Trophoblast cell (in vitro differentiated cells and primary cell): ENCODE measurements around the gene MYCBP2.
"Not testable (repeated sequence)": the region's sequence is repeated elsewhere in the genome, so short reads cannot be mapped to it uniquely, and the experiment has no call there.

ENCODE experiments used
- DNase-seq, 2 donors: peaks; one replicate each; pipeline ENCODE4 v3.0.0-alpha.2; 2016
- H2AFZ ChIP-seq: 2 replicates; pipeline ENCODE4 v1.6.1; 2013; ENCODE audit warnings: low read length, moderate library complexity, mild to moderate bottlenecking; ENCODE audit not compliant: insufficient read depth, poor library complexity
- H2AK5ac ChIP-seq: 2 replicates; pipeline ENCODE4 v1.6.1; 2013; ENCODE audit warnings: mild to moderate bottlenecking, low read length
- H2BK120ac ChIP-seq: 2 replicates; pipeline ENCODE4 v1.6.1; 2013; ENCODE audit warnings: low read length, mild to moderate bottlenecking, moderate library complexity; ENCODE audit not compliant: insufficient read depth, poor library complexity
- H2BK12ac ChIP-seq: 2 replicates; pipeline ENCODE4 v1.6.1; 2013; ENCODE audit warnings: mild to moderate bottlenecking, low read length, moderate library complexity
- H2BK5ac ChIP-seq: 2 replicates; pipeline ENCODE4 v1.6.1; 2013; ENCODE audit warnings: low read length, low read depth, moderate library complexity, mild to moderate bottlenecking; ENCODE audit not compliant: poor library complexity
- H3K14ac ChIP-seq: 2 replicates; pipeline ENCODE4 v1.6.1; 2013; ENCODE audit warnings: mild to moderate bottlenecking, low read length
- H3K18ac ChIP-seq: 2 replicates; pipeline ENCODE4 v1.6.1; 2013; ENCODE audit warnings: mild to moderate bottlenecking, low read length
- H3K23ac ChIP-seq: 2 replicates; pipeline ENCODE4 v1.6.1; 2013; ENCODE audit warnings: low read length
- H3K27ac ChIP-seq: 2 replicates; pipeline ENCODE4 v1.5.1; 2013; ENCODE audit warnings: low read depth, mild to moderate bottlenecking, inconsistent platforms, low read length, moderate library complexity
- H3K27me3 ChIP-seq: 2 replicates; pipeline ENCODE4 v1.6.1; 2013; ENCODE audit warnings: inconsistent platforms, mild to moderate bottlenecking, low read length, moderate library complexity; ENCODE audit not compliant: insufficient read depth
- H3K36me3 ChIP-seq, 2 experiments: 1 replicate in 1 of 2; 2 replicates in 1 of 2; pipeline ENCODE4 v1.6.1; 2013; ENCODE audit warnings: low read length in 2 of 2, mild to moderate bottlenecking in 2 of 2, moderate library complexity in 1 of 2; ENCODE audit not compliant: insufficient read depth in 2 of 2, control insufficient read depth in 1 of 2
- H3K4ac ChIP-seq: 2 replicates; pipeline ENCODE4 v1.6.1; 2013; ENCODE audit warnings: low read depth, mild to moderate bottlenecking, low read length, moderate library complexity
- H3K4me1 ChIP-seq, 2 experiments: 1 replicate in 1 of 2; 2 replicates in 1 of 2; pipeline ENCODE4 v1.6.1; 2013; ENCODE audit warnings: low read length in 2 of 2, mild to moderate bottlenecking in 2 of 2, moderate library complexity in 1 of 2; ENCODE audit not compliant: insufficient read depth in 2 of 2, control insufficient read depth in 1 of 2
- H3K4me2 ChIP-seq: 2 replicates; pipeline ENCODE4 v1.6.1; 2013; ENCODE audit warnings: inconsistent platforms, mild to moderate bottlenecking, low read length, moderate library complexity
- H3K4me3 ChIP-seq: 2 replicates; pipeline ENCODE4 v1.5.1; 2013; ENCODE audit warnings: mild to moderate bottlenecking, low read depth, low read length, inconsistent platforms
- H3K79me1 ChIP-seq: one replicate; pipeline ENCODE4 v1.6.1; 2013; ENCODE audit warnings: low read length
- H3K79me2 ChIP-seq: 2 replicates; pipeline ENCODE4 v1.6.1; 2013; ENCODE audit warnings: low read length, mild to moderate bottlenecking; ENCODE audit not compliant: control insufficient read depth, insufficient read depth, poor library complexity
- H3K9ac ChIP-seq: 2 replicates; pipeline ENCODE4 v1.6.1; 2013; ENCODE audit warnings: mild to moderate bottlenecking, low read length
- H3K9me3 ChIP-seq: 2 replicates; pipeline ENCODE4 v1.6.1; 2013; ENCODE audit warnings: low read depth, mild to moderate bottlenecking, control low read depth, inconsistent platforms, low read length; ENCODE audit not compliant: insufficient read depth
- H4K12ac ChIP-seq: 2 replicates; pipeline ENCODE4 v1.6.1; 2013; ENCODE audit warnings: low read depth, mild to moderate bottlenecking, low read length, moderate library complexity
- H4K8ac ChIP-seq: 2 replicates; pipeline ENCODE4 v1.6.1; 2013; ENCODE audit warnings: low read depth, mild to moderate bottlenecking, low read length, moderate library complexity
- H4K91ac ChIP-seq: one replicate; pipeline ENCODE4 v1.6.1; 2013; ENCODE audit warnings: low read depth, mild to moderate bottlenecking, low read length, moderate library complexity
- WGBS: extraction: QIAGEN DNeasy Blood & Tissue Kit; methylation state at CpG from one replicate; pipeline ENCODE4 v1.1.7; 2013; ENCODE audit warnings: missing lambda C conversion rate; ENCODE audit not compliant: insufficient read length, insufficient coverage; ENCODE audit errors: extremely low coverage; 5-methylcytosine and 5-hydroxymethylcytosine counted together

MYCBP2 gene

DNA sequence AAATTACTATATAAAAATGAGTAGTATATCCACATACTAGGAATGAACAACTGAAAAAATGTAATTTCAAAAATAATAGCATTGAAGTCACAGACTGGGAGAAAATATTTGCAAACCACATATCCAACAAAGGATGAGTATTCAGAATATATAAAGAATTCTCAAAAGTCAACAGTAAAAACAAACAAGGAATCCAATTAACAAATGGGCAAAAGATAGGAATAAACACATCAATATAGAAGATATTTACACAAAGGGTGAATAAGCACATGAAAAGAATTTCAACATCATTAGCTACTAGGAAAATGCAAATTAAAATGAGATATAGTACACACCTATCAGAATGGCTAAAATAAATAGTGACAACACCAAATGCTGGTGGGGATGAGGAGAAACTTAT is 37.0 kb downstream of the MYCBP2 start:
- Histone ChIP-seq H3K36me3 (peaks cover 0 to 3% of the 10 kb centered on the region in 2 experiments), H3K9me3 (no peaks in the 10 kb centered on the region), H3K4me3 (no peak overlapping the region), H3K9ac (no peak overlapping the region), H3K27me3 (no peaks in the 10 kb centered on the region), H3K4me1 (no peaks in the 10 kb centered on the region), H4K91ac (no peak overlapping the region), H3K23ac (no peak overlapping the region), H4K12ac (no peak overlapping the region), H2BK120ac (no peak overlapping the region), H3K79me2 (no peaks in the 10 kb centered on the region), H2AK5ac (no peak overlapping the region), H3K27ac (no peak overlapping the region), H2AFZ (no peak overlapping the region), H3K14ac (no peak overlapping the region), H3K4me2 (no peak overlapping the region), H3K18ac (no peak overlapping the region), H4K8ac (no peak overlapping the region), H2BK12ac (no peak overlapping the region), H3K4ac (no peak overlapping the region), H2BK5ac (no peak overlapping the region), H3K79me1 (no peaks in the 10 kb centered on the region)
- DNase-seq, result no peak

- not testable (repeated sequence) for H3K23ac ChIP-seq, H3K27ac ChIP-seq, H2BK120ac ChIP-seq, H3K18ac ChIP-seq, H3K36me3 ChIP-seq, H3K4me1 ChIP-seq, H2BK5ac ChIP-seq, H3K9ac ChIP-seq, H3K27me3 ChIP-seq, H3K9me3 ChIP-seq, H3K79me1 ChIP-seq, H4K12ac ChIP-seq, H4K8ac ChIP-seq, H3K4me3 ChIP-seq, H3K4me2 ChIP-seq, H4K91ac ChIP-seq, H3K4ac ChIP-seq, H3K79me2 ChIP-seq, H2AFZ ChIP-seq, H2AK5ac ChIP-seq, H3K14ac ChIP-seq, H2BK12ac ChIP-seq, DNase-seq
- WGBS, result no CpG with 5 or more reads among the region's 3 CpGs
Measured at GRCh38 chr13:77285632-77286031, 41.3 kb downstream of the MYCBP2 start.

- no CpG with 5 or more reads among the region's 1 CpG for WGBS
- Histone ChIP-seq H3K4me3 (no peak overlapping the region), H4K8ac (no peak overlapping the region), H3K4me2 (no peak overlapping the region), H2BK12ac (no peak overlapping the region), H3K27ac (no peak overlapping the region), H3K4ac (no peak overlapping the region), H2BK120ac (no peak overlapping the region), H4K12ac (no peak overlapping the region), H3K14ac (no peak overlapping the region), H3K79me2 (no peaks in the 10 kb centered on the region), H2AK5ac (no peak overlapping the region), H2AFZ (no peak overlapping the region), H2BK5ac (no peak overlapping the region), H4K91ac (no peak overlapping the region), H3K23ac (no peak overlapping the region), H3K9ac (no peak overlapping the region), H3K4me1 (no peaks in the 10 kb centered on the region), H3K79me1 (no peaks in the 10 kb centered on the region), H3K9me3 (no peaks in the 10 kb centered on the region), H3K36me3 (peaks cover 0 to 1% of the 10 kb centered on the region in 2 experiments), H3K27me3 (no peaks in the 10 kb centered on the region), H3K18ac (no peak overlapping the region)
- DNase-seq, result no peak
Measured at GRCh38 chr13:77285098-77285497, 41.8 kb downstream of the MYCBP2 start.

- H3K4me3 ChIP-seq, result no peak overlapping the region
- no peaks in the 10 kb centered on the region for H3K4me1 ChIP-seq
- no peak overlapping the region for H2BK5ac ChIP-seq
- H3K9ac ChIP-seq, result no peak overlapping the region
- no peak overlapping the region for H3K4ac ChIP-seq
- no peaks in the 10 kb centered on the region for H3K79me1 ChIP-seq
- no peak overlapping the region for H2AFZ ChIP-seq
- H4K8ac ChIP-seq, result no peak overlapping the region
- no CpG with 5 or more reads among the region's 1 CpG for WGBS
- H2BK120ac ChIP-seq, result no peak overlapping the region
- H3K23ac ChIP-seq, result no peak overlapping the region
- no peak for DNase-seq
- H3K27ac ChIP-seq, result no peak overlapping the region
- no peaks in the 10 kb centered on the region for H3K27me3 ChIP-seq
- no peaks in the 10 kb centered on the region for H3K79me2 ChIP-seq
- no peak overlapping the region for H2BK12ac ChIP-seq
- H3K36me3 ChIP-seq, result peaks cover 1 to 3% of the 10 kb centered on the region in 2 experiments
- no peak overlapping the region for H4K12ac ChIP-seq
- no peak overlapping the region for H3K18ac ChIP-seq
- no peak overlapping the region for H2AK5ac ChIP-seq
- H3K9me3 ChIP-seq, result no peaks in the 10 kb centered on the region
- no peak overlapping the region for H4K91ac ChIP-seq
- no peak overlapping the region for H3K14ac ChIP-seq
- H3K4me2 ChIP-seq, result no peak overlapping the region
Measured at GRCh38 chr13:77274126-77274525, 52.8 kb downstream of the MYCBP2 start.
